Endometrial microvascular endothelial cells (primary cell): ENCODE measurements around the gene CELSR2. TPM values are rescaled to one million over a fixed set of nuclear protein-coding genes. Genes with fewer than 3 reads are reported as not detected.
"Not testable (repeated sequence)": the region's sequence is repeated elsewhere in the genome, so short reads cannot be mapped to it uniquely, and the experiment has no call there.

Experiments
- in situ Hi-C: cut with HindIII; loops from 2 replicates; pipeline ENCODE4 v1.10.0; 2017; ENCODE audit warnings: low sequenced_read_pairs, low pct_unique_long_range_greater_than_20kb; ENCODE audit errors: inconsistent ontology term
- total RNA-seq: library from RNA; depleted of rRNA; stranded (reverse); fragments of >200 nt; gene quantifications from one replicate; pipeline ENCODE4 v1.2.3, GENCODE V29; 2015; ENCODE audit errors: inconsistent ontology term

CELSR2 gene
- total RNA-seq, 1 donor from 2014 or later, result 0.37 TPM

- in situ Hi-C loops, result no loop called here
Observed at GRCh38 chr1:109290998-109291397, 41.7 kb downstream of the CELSR2 start.

- in situ Hi-C loops, result no loop called here
Observed at GRCh38 chr1:109292364-109292763, 43.0 kb downstream of the CELSR2 start.

GRCh38 chr1:109293026-109293425, 43.7 kb downstream of the CELSR2 start:
- in situ Hi-C loops, result no loop called here

- in situ Hi-C loops, result no loop called here
Observed at GRCh38 chr1:109294481-109294880, 45.1 kb downstream of the CELSR2 start.

GRCh38 chr1:109295712-109296415, 46.5 kb downstream of the CELSR2 start:
- in situ Hi-C loops, result no loop called here

GRCh38 chr1:109296782-109297181, 47.4 kb downstream of the CELSR2 start:
- in situ Hi-C loops, result no loop called here

- in situ Hi-C loops, result no loop called here
Observed at GRCh38 chr1:109298666-109299557, 49.6 kb downstream of the CELSR2 start.

GRCh38 chr1:109299558-109300343, 50.4 kb downstream of the CELSR2 start:
- in situ Hi-C loops, result no loop called here

GRCh38 chr1:109300650-109301151, 51.4 kb downstream of the CELSR2 start:
- in situ Hi-C loops, result no loop called here

GRCh38 chr1:109301874-109302273, 52.5 kb downstream of the CELSR2 start:
- in situ Hi-C loops, result no loop called here

- in situ Hi-C loops, result no loop called here
Observed at GRCh38 chr1:109304226-109304920, 55.0 kb downstream of the CELSR2 start.

GRCh38 chr1:109305991-109306390, 56.7 kb downstream of the CELSR2 start:
- in situ Hi-C loops, result not testable (repeated sequence)

- in situ Hi-C loops, result no loop called here
Observed at GRCh38 chr1:109306832-109307273, 57.5 kb downstream of the CELSR2 start, which contains the start of gene MYBPHL. MYBPHL (minus strand) TSS chr1:109307011; CDS start chr1:109306991, 20 bp downstream.

GRCh38 chr1:109307274-109308021, 58.1 kb downstream of the CELSR2 start:
- in situ Hi-C loops, result no loop called here

- in situ Hi-C loops, result no loop called here
Observed at GRCh38 chr1:109309347-109309746, 60.0 kb downstream of the CELSR2 start.

GRCh38 chr1:109312246-109312645, 62.9 kb downstream of the CELSR2 start:
- in situ Hi-C loops, result no loop called here

GRCh38 chr1:109312978-109313775, 63.8 kb downstream of the CELSR2 start:
- in situ Hi-C loops, result no loop called here
